Effector CD4-positive, alpha-beta T cell (primary cell): ENCODE results near the gene D2HGDH.

Source experiments
- DNase-seq: peaks from one replicate; pipeline ENCODE4 v3.0.0-alpha.2; 2020
- total RNA-seq: gene quantifications from one replicate; lab custom pipeline; 2026; lab: John Stamatoyannopoulos, UW

D2HGDH gene
- 71.7 reads per million, percentile 76 among the genes with 10 or more reads in this experiment for total RNA-seq

GRCh38 chr2:241734467-241735208 is at the start of gene D2HGDH:
D2HGDH (plus strand) TSS chr2:241734630; CDS start chr2:241735225, 595 bp downstream.
- DNase-seq, result peak; percentile 88

GRCh38 chr2:241686324-241686649 is 48.1 kb upstream of the D2HGDH start:
- DNase-seq, result no peak

GRCh38 chr2:241686650-241687425 is 47.6 kb upstream of the D2HGDH start, which contains the start of gene DTYMK:
DTYMK (minus strand) TSS chr2:241686815; CDS start chr2:241686783, 32 bp downstream.
- peak; percentile 94 for DNase-seq

- no peak for DNase-seq
Observed at GRCh38 chr2:241689306-241689705, 45.1 kb upstream of the D2HGDH start.

- no peak for DNase-seq
Observed at GRCh38 chr2:241690202-241690717, 44.2 kb upstream of the D2HGDH start.

GRCh38 chr2:241692448-241692847 is 42.0 kb upstream of the D2HGDH start:
- no peak for DNase-seq

GRCh38 chr2:241695651-241696050 is 38.8 kb upstream of the D2HGDH start:
- DNase-seq, result no peak

GRCh38 chr2:241701149-241701398 is 33.4 kb upstream of the D2HGDH start:
- no peak for DNase-seq

- peak; percentile 95 for DNase-seq
Observed at GRCh38 chr2:241701399-241702154, 32.9 kb upstream of the D2HGDH start, which contains the start of gene ING5. ING5 (plus strand) TSS chr2:241702039; CDS start chr2:241702066, 27 bp downstream.

GRCh38 chr2:241702155-241703031 is 32.0 kb upstream of the D2HGDH start:
- peak; percentile 85 for DNase-seq

GRCh38 chr2:241703032-241703604 is 31.3 kb upstream of the D2HGDH start:
- no peak for DNase-seq

GRCh38 chr2:241706537-241706936 is 27.9 kb upstream of the D2HGDH start:
- DNase-seq, result no peak

GRCh38 chr2:241708879-241709278 is 25.6 kb upstream of the D2HGDH start:
- no peak for DNase-seq

- DNase-seq, result no peak
Observed at GRCh38 chr2:241719093-241719492, 15.3 kb upstream of the D2HGDH start.

- DNase-seq, result no peak
Observed at GRCh38 chr2:241720099-241720498, 14.3 kb upstream of the D2HGDH start.

- DNase-seq, result no peak
Observed at GRCh38 chr2:241720560-241720959, 13.9 kb upstream of the D2HGDH start.

GRCh38 chr2:241721852-241722251 is 12.6 kb upstream of the D2HGDH start:
- no peak for DNase-seq

GRCh38 chr2:241722896-241723454 is 11.5 kb upstream of the D2HGDH start:
- no peak for DNase-seq

- no peak for DNase-seq
Observed at GRCh38 chr2:241724259-241724974, 10.0 kb upstream of the D2HGDH start.

- no peak for DNase-seq
Observed at GRCh38 chr2:241724975-241725870, 9.2 kb upstream of the D2HGDH start.
